ENCODE data around the gene SOS1. TPM values are rescaled to one million over a fixed set of nuclear protein-coding genes. Genes with fewer than 3 reads are reported as not detected.

Gene SOS1
- polyA plus RNA-seq, 1 of the 3 experiments (the other 2 are of a cell fraction), result 12.8 TPM

- Histone ChIP-seq H3K27ac (ENCODE audit: low read depth in 2 of 2, low read length in 1 of 2) (peak overlapping the region in 1 of 2 experiments; percentile 44; a peak in 2 of 4 replicates), H4K20me1 (ENCODE audit: insufficient read depth) (no peaks in the 10 kb centered on the region), H3K4me3 (ENCODE audit: low read depth in 2 of 2, low read length in 1 of 2) (peak overlapping the region in 1 of 2 experiments; percentile 43; a peak in 2 of 4 replicates), H3K9me2 (no peaks in the 10 kb centered on the region), H2AFZ (ENCODE audit: low read depth) (peak overlapping the region; percentile 27; the same call in 1 of the 2 replicates), H3K79me2 (ENCODE audit: insufficient read depth) (no peaks in the 10 kb centered on the region), H3K9me3 (no peaks in the 10 kb centered on the region), H3F3A (replicated peaks; ENCODE audit: insufficient read depth) (peaks cover 6% of the 10 kb centered on the region), H3K36me3 (replicated peaks in 1 of 2; ENCODE audit: control insufficient read depth in 1 of 2, insufficient read depth in 2 of 2, low read length in 1 of 2) (no peaks in the 10 kb centered on the region), H3K4me2 (peak overlapping the region; percentile 63), H3K9ac (peak overlapping the region; percentile 6; the same call in 1 of the 2 replicates), H3K27me3 (ENCODE audit: insufficient read depth) (no peaks in the 10 kb centered on the region), H3K4me1 (ENCODE audit: control insufficient read depth in 1 of 2, insufficient read depth in 2 of 2, low read depth in 1 of 2, low read length in 1 of 2) (peaks cover 4 to 6% of the 10 kb centered on the region in 2 experiments; a peak in 1 of 4 replicates)
- 37% methylated on average over 4 of the region's 4 CpGs for WGBS (ENCODE audit: low lambda C conversion rate)
- ChIA-PET CTCF (interaction anchor here (1.0 to 5.5 kb wide), 4 partner anchors 8 to 126 kb away, joined by 3 to 54 read pairs (median 4); no protein-coding TSS in a partner anchor), POLR2A (no interaction called here)
- DNase-seq, result no peak
- TF ChIP-seq IRF3 (IDR thresholded peaks at IDR 0.05; ENCODE audit: low read depth, low read length) (no peak), RAD21 (IDR thresholded peaks at IDR 0.05; ENCODE audit: low read length) (no peak), RCOR1 (IDR thresholded peaks at IDR 0.05; ENCODE audit: low read length) (no peak), RFX5 (IDR thresholded peaks at IDR 0.05; ENCODE audit: low read length) (no peak), TCF12 (IDR thresholded peaks at IDR 0.05) (peak; percentile 69), CHD2 (IDR thresholded peaks at IDR 0.05; ENCODE audit: low read length, partially characterized antibody) (no peak), MEF2A (IDR thresholded peaks at IDR 0.05; ENCODE audit: borderline replicate concordance, low read depth) (no peak), ELF1 (IDR thresholded peaks at IDR 0.05) (no peak), RXRA (IDR thresholded peaks at IDR 0.05; ENCODE audit: borderline replicate concordance, low read depth) (no peak), FOXM1 (IDR thresholded peaks at IDR 0.05; ENCODE audit: low read depth) (no peak), SIN3A (IDR thresholded peaks at IDR 0.05; ENCODE audit: borderline replicate concordance, low read depth, low read length) (no peak), MXI1 (IDR thresholded peaks at IDR 0.05; ENCODE audit: low read depth, low read length) (no peak), FOSL2 (IDR thresholded peaks at IDR 0.05; ENCODE audit: borderline replicate concordance, low read depth) (peak; percentile 31), NRF1 (IDR thresholded peaks at IDR 0.05; ENCODE audit: low read depth, low read length) (no peak), REST (IDR thresholded peaks at IDR 0.05; ENCODE audit: low read depth, low read length) (no peak), USF2 (IDR thresholded peaks at IDR 0.05; ENCODE audit: borderline replicate concordance, low read depth, low read length) (no peak), TAF1 (IDR thresholded peaks at IDR 0.05; ENCODE audit: borderline replicate concordance, low read depth, low read length) (no peak), USF1 (IDR thresholded peaks at IDR 0.05; ENCODE audit: borderline replicate concordance, low read depth) (no peak), MAX (IDR thresholded peaks at IDR 0.05; ENCODE audit: low read depth) (peak; percentile 12; the same call in 1 of the 2 replicates), GATA2 (CRISPR knock-in tag; IDR thresholded peaks at IDR 0.05) (no peak), TEAD4 (IDR thresholded peaks at IDR 0.05; ENCODE audit: borderline replicate concordance, insufficient read depth) (no peak), NFIC (IDR thresholded peaks at IDR 0.05; ENCODE audit: borderline replicate concordance) (0 out of 2 replicates have a peak, but pooled peaks have one; percentile 47), JUND (IDR thresholded peaks at IDR 0.05) (peak; percentile 63), POLR2AphosphoS5 (IDR thresholded peaks at IDR 0.05; ENCODE audit: low read depth, low read length) (no peak; the same call in 1 of the 2 replicates), PBX3 (IDR thresholded peaks at IDR 0.05) (no peak)
Observed at GRCh38 chr2:38935568-38936172, 185.2 kb downstream of the SOS1 start.
